Mesendoderm (in vitro differentiated cells): ENCODE results near the gene ZNF134.
A peak's percentile ranks its signal among the peaks of the same experiment; 100 is the strongest.

ENCODE experiments used
- DNase-seq: peaks from one replicate; pipeline ENCODE4 v3.0.0; 2013
- H2AK5ac ChIP-seq: 2 replicates; pipeline ENCODE4 v1.6.1; 2013; ENCODE audit warnings: low read length, inconsistent platforms
- H2BK120ac ChIP-seq: 2 replicates; pipeline ENCODE4 v1.6.1; 2013; ENCODE audit warnings: low read depth, mild to moderate bottlenecking, low read length, moderate library complexity, mixed read lengths
- H2BK15ac ChIP-seq: replicated peaks from 2 replicates; pipeline ENCODE4 v1.6.1; 2013; ENCODE audit warnings: low read depth, mild to moderate bottlenecking, moderate library complexity
- H2BK5ac ChIP-seq: 2 replicates; pipeline ENCODE4 v1.6.1; 2013; ENCODE audit warnings: low read length, inconsistent platforms
- H3K18ac ChIP-seq: 2 replicates; pipeline ENCODE4 v1.6.1; 2013; ENCODE audit warnings: mild to moderate bottlenecking, low read length, mixed read lengths
- H3K23ac ChIP-seq: one replicate; pipeline ENCODE4 v1.6.1; 2013; ENCODE audit warnings: low read length
- H3K27ac ChIP-seq: 2 replicates; pipeline ENCODE4 v1.5.1; 2013; ENCODE audit warnings: low read depth, mild to moderate bottlenecking, inconsistent platforms, low read length, moderate library complexity
- H3K27me3 ChIP-seq: 2 replicates; pipeline ENCODE4 v1.6.1; 2013; ENCODE audit warnings: low read length, control low read depth, mild to moderate bottlenecking, inconsistent platforms; ENCODE audit not compliant: insufficient read depth, poor library complexity
- H3K36me3 ChIP-seq: 2 replicates; pipeline ENCODE4 v1.6.1; 2013; ENCODE audit warnings: low read length, inconsistent platforms; ENCODE audit not compliant: control insufficient read depth, insufficient read depth
- H3K4ac ChIP-seq: one replicate; pipeline ENCODE4 v1.6.1; 2013; ENCODE audit warnings: low read depth, mild to moderate bottlenecking, low read length, moderate library complexity
- H3K4me1 ChIP-seq: 2 replicates; pipeline ENCODE4 v1.6.1; 2013; ENCODE audit warnings: low read depth, low read length, inconsistent platforms; ENCODE audit not compliant: control insufficient read depth
- H3K4me2 ChIP-seq: 2 replicates; pipeline ENCODE4 v1.6.1; 2013; ENCODE audit warnings: low read length
- H3K4me3 ChIP-seq: 2 replicates; pipeline ENCODE4 v1.5.1; 2013; ENCODE audit warnings: mild to moderate bottlenecking, low read length
- H3K56ac ChIP-seq: one replicate; pipeline ENCODE4 v1.6.1; 2013; ENCODE audit warnings: low read length
- H3K79me1 ChIP-seq: 2 replicates; pipeline ENCODE4 v1.6.1; 2013; ENCODE audit warnings: low read length, inconsistent platforms
- H3K79me2 ChIP-seq: 2 replicates; pipeline ENCODE4 v1.6.1; 2013; ENCODE audit warnings: mild to moderate bottlenecking, low read length; ENCODE audit not compliant: control insufficient read depth, insufficient read depth
- H3K9ac ChIP-seq: 2 replicates; pipeline ENCODE4 v1.6.1; 2013; ENCODE audit warnings: low read length, inconsistent platforms
- H4K5ac ChIP-seq: one replicate; pipeline ENCODE4 v1.6.1; 2013; ENCODE audit warnings: low read length
- H4K8ac ChIP-seq: one replicate; pipeline ENCODE4 v1.6.1; 2013; ENCODE audit warnings: low read depth, mild to moderate bottlenecking, control low read depth, low read length, moderate library complexity
- WGBS: extraction: QIAGEN DNeasy Blood & Tissue Kit; methylation state at CpG from one replicate; pipeline ENCODE4 v1.1.7; 2013; ENCODE audit warnings: low lambda C conversion rate, missing lambda C conversion rate; ENCODE audit not compliant: insufficient coverage; ENCODE audit errors: extremely low coverage; 5-methylcytosine and 5-hydroxymethylcytosine counted together

The ZNF134 gene

DNA sequence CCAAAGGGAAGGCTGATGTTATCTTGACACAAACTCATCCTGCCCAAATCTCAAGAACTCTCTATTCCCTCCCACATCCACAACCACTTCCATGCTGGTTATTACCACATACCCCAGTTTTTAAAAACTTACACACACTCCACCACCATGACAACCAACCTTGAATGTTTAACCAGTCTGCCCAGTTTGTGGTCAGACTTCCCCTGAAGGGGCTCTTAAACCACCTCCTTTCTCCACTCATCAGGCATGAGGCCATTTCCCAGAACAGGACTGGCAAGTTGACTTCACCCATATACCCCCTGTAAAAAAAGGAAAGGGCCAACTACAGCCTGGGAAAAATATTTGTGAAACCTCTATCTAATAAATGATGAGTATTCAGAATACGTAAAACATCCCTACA, 42.3 kb downstream of the ZNF134 start:
- Histone ChIP-seq H2BK5ac (no peak overlapping the region), H3K4me3 (no peak overlapping the region), H2BK120ac (no peak overlapping the region), H3K79me2 (no peaks in the 10 kb centered on the region), H3K18ac (no peak overlapping the region), H3K27me3 (no peaks in the 10 kb centered on the region), H3K9ac (no peak overlapping the region), H2AK5ac (no peak overlapping the region), H4K8ac (no peak overlapping the region), H3K27ac (no peak overlapping the region), H3K79me1 (no peaks in the 10 kb centered on the region), H4K5ac (no peak overlapping the region), H2BK15ac (no peak overlapping the region), H3K36me3 (no peaks in the 10 kb centered on the region), H3K4me2 (no peak overlapping the region), H3K4me1 (no peaks in the 10 kb centered on the region), H3K23ac (no peak overlapping the region), H3K56ac (no peak overlapping the region), H3K4ac (no peak overlapping the region)
- WGBS: no CpG with 5 or more reads among the region's 1 CpG
- no peak for DNase-seq

DNA sequence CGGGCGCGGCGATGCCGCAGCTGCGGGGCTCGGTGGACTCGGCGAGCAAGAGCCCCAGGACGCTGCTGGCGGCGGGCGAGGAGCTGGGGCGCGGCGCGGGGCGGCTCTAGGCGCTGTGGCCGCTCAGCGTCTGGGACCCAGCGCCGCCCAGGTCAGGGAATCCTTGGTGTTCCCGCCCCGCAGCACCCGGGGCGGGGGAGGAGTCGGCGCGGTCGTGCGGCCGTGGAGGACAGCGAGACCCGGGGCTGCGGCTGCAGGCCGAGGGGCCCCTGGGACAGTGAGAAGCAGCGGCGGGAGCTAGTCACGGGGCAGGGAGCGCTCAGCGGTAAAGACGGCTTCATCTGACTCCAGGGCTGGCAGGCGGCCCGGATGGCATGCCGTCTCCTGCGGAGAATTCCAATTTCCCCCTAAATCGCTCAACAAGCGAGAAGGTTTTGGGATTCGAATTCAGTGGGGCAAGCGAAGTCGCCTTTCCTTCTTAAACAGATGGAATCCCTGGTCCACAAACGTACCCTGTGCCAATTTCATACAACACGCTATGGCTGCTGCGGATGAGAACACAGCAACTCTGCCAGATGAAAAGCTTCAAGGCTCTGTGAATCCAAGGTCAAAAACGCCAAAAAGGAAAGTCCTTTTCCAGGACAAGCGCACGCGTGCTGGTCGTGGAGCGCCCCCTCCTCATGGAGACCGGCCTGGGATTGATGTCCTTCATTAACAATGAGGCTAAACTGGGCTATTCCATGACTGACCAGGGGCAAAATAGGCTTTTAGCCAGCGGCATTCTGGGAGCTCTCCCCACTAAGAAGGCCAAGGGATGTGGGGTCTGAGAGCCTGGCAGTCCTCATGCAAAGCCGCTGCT, 50.5 kb downstream of the ZNF134 start:
- Histone ChIP-seq H3K23ac (peak overlapping the region; percentile 29), H3K4me2 (peak overlapping the region; percentile 82), H3K4me1 (no peaks in the 10 kb centered on the region), H3K4me3 (peak overlapping the region; percentile 9), H2AK5ac (no peak overlapping the region), H3K9ac (peak overlapping the region; percentile 67), H3K79me1 (no peaks in the 10 kb centered on the region), H2BK120ac (no peak overlapping the region), H3K56ac (peak overlapping the region; percentile 90), H2BK5ac (no peak overlapping the region), H3K27ac (no peak overlapping the region), H3K36me3 (no peaks in the 10 kb centered on the region), H3K79me2 (no peaks in the 10 kb centered on the region), H3K4ac (no peak overlapping the region), H3K18ac (no peak overlapping the region), H4K5ac (no peak overlapping the region), H2BK15ac (no peak overlapping the region), H4K8ac (no peak overlapping the region), H3K27me3 (no peaks in the 10 kb centered on the region)
- peak; percentile 59 for DNase-seq
- WGBS: no CpG with 5 or more reads among the region's 64 CpGs

DNA sequence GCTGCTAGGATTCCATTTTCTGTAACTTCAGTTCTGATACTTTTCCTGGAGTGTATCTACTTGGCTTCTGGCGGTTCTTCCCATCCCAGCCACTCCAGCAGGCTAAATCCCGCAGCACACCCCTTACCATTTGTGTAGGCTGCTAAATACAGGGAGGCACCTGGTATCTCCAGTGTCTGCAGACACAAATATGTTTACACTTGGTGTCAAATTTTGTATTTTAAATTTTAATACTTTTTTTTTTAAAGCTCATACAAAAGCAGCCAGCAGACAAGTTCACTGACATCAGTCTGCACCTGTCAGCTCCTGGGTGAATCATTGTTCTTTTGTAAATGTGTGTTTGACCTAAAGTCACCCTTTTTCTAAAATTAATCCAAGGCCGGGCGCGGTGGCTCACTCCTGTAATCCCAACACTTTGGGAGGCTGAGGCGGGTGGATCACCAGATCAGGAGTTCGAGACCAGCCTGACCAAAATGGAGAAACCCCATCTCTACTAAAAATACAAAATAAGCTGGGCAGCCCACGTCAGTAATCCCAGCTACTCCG, 51.3 kb downstream of the ZNF134 start:
- no peak overlapping the region for H4K8ac ChIP-seq
- no peaks in the 10 kb centered on the region for H3K79me1 ChIP-seq
- no peaks in the 10 kb centered on the region for H3K79me2 ChIP-seq
- H2BK5ac ChIP-seq: no peak overlapping the region
- H3K4me2 ChIP-seq: no peak overlapping the region
- no peaks in the 10 kb centered on the region for H3K36me3 ChIP-seq
- H3K4me1 ChIP-seq: no peaks in the 10 kb centered on the region
- no peak overlapping the region for H3K4me3 ChIP-seq
- DNase-seq: no peak
- no peak overlapping the region for H3K23ac ChIP-seq
- H2BK120ac ChIP-seq: no peak overlapping the region
- no peak overlapping the region for H3K56ac ChIP-seq
- no peak overlapping the region for H4K5ac ChIP-seq
- H3K18ac ChIP-seq: no peak overlapping the region
- no CpG with 5 or more reads among the region's 9 CpGs for WGBS
- H3K4ac ChIP-seq: no peak overlapping the region
- H3K27me3 ChIP-seq: no peaks in the 10 kb centered on the region
- H2BK15ac ChIP-seq: no peak overlapping the region
- H3K27ac ChIP-seq: no peak overlapping the region
- no peak overlapping the region for H2AK5ac ChIP-seq
- no peak overlapping the region for H3K9ac ChIP-seq

DNA sequence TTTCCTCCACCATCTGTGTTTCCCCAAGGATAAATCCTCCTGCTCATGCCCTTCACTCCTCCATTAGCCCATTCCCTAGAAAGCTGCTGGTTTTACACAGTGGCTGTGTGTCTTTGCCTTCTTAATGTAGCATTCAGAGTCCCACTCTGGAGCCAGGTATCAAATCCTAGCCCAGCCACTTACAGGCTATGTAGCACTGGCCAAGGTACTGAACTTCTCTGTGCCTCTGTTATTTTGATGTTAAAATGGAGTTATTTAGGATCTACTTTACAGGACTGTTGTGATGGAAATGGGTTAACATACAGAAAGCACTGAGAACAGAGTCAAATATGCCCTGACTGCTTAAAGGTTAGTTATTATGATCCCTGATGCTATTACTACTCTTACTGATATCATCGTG, 53.2 kb downstream of the ZNF134 start:
- Histone ChIP-seq H2BK15ac (no peak overlapping the region), H2AK5ac (no peak overlapping the region), H3K36me3 (no peaks in the 10 kb centered on the region), H3K4me1 (no peaks in the 10 kb centered on the region), H2BK120ac (no peak overlapping the region), H3K4me2 (no peak overlapping the region), H3K27me3 (no peaks in the 10 kb centered on the region), H3K4ac (no peak overlapping the region), H3K79me2 (no peaks in the 10 kb centered on the region), H2BK5ac (no peak overlapping the region), H3K4me3 (no peak overlapping the region), H3K27ac (no peak overlapping the region), H3K18ac (no peak overlapping the region), H3K56ac (no peak overlapping the region), H4K8ac (no peak overlapping the region), H3K23ac (no peak overlapping the region), H4K5ac (no peak overlapping the region), H3K9ac (no peak overlapping the region), H3K79me1 (no peaks in the 10 kb centered on the region)
- DNase-seq: no peak
- no CpG with 5 or more reads among the region's 1 CpG for WGBS

DNA sequence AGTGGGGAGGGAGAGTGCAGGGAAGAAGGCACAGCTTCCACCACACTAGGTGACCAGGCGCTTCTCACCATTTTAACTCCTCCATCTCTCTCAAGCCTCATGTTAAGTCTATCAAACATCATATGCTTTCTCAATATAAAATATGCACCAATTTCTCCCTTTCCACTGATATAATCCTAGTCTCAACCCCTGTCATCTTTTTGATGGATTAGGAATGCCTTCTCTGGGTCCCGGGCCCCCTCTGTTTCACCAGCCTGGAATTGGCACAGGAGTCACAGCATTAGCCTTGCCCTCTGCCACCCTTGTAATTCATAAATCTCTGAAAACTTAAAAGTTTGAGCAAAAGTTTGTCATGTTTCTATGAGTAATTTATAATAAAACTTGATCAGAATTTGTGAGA, 54.6 kb downstream of the ZNF134 start, which contains the start of gene ZSCAN4:
TSS of gene ZSCAN4 (plus strand) at position 301 of the 400 bp plus-strand sequence. CDS start 7,211 bp downstream, outside the sequence.
- Histone ChIP-seq H3K79me1 (no peaks in the 10 kb centered on the region), H3K9ac (no peak within 1 kb of the TSS), H3K23ac (no peak within 1 kb of the TSS), H3K79me2 (no peaks in the 10 kb centered on the region), H3K4me1 (no peaks in the 10 kb centered on the region), H3K4ac (no peak within 1 kb of the TSS), H3K4me2 (no peak within 1 kb of the TSS), H3K56ac (no peak within 1 kb of the TSS), H3K36me3 (no peaks in the 10 kb centered on the region), H3K27ac (no peak within 1 kb of the TSS), H3K27me3 (no peaks in the 10 kb centered on the region), H2BK120ac (no peak within 1 kb of the TSS), H2AK5ac (no peak within 1 kb of the TSS), H3K18ac (no peak within 1 kb of the TSS), H4K8ac (no peak within 1 kb of the TSS), H2BK5ac (no peak within 1 kb of the TSS), H2BK15ac (no peak within 1 kb of the TSS), H3K4me3 (no peak within 1 kb of the TSS), H4K5ac (no peak within 1 kb of the TSS)
- no peak for DNase-seq
- WGBS: no CpG with 5 or more reads among the region's 2 CpGs
